SJCRH30 (cell line): ENCODE data around the gene NRF1. TPM values are rescaled to one million over a fixed set of nuclear protein-coding genes. Genes with fewer than 3 reads are reported as not detected.
"Not testable (repeated sequence)": the region's sequence is repeated elsewhere in the genome, so short reads cannot be mapped to it uniquely, and the experiment has no call there.

Experiments
- DNase-seq, 2 experiments: peaks; one replicate each; pipeline ENCODE4 v3.0.0-alpha.2; 2015 to 2020
- H3K27ac ChIP-seq: fragments of 250-450 bp; sonication (Bioruptor Pico); 2 replicates; pipeline ENCODE4 v1.5.1; 2020; ENCODE audit warnings: mild to moderate bottlenecking, moderate library complexity
- H3K27me3 ChIP-seq: fragments of 250-450 bp; sonication (Bioruptor Pico); 2 replicates; pipeline ENCODE4 v1.5.1; 2020; ENCODE audit warnings: mild to moderate bottlenecking, moderate library complexity
- H3K36me3 ChIP-seq: fragments of 250-450 bp; sonication (Bioruptor Pico); 2 replicates; pipeline ENCODE4 v1.5.1; 2020; ENCODE audit warnings: mild to moderate bottlenecking, moderate library complexity
- H3K4me1 ChIP-seq: fragments of 250-450 bp; sonication (Bioruptor Pico); 2 replicates; pipeline ENCODE4 v1.5.1; 2020; ENCODE audit warnings: mild to moderate bottlenecking, moderate library complexity
- H3K4me3 ChIP-seq: fragments of 250-450 bp; sonication (Bioruptor Pico); 2 replicates; pipeline ENCODE4 v1.5.1; 2020; ENCODE audit warnings: mild to moderate bottlenecking, moderate library complexity
- H3K9me3 ChIP-seq: fragments of 250-450 bp; sonication (Bioruptor Pico); replicated peaks from 2 replicates; pipeline ENCODE4 v1.5.1; 2020; ENCODE audit warnings: mild to moderate bottlenecking, moderate library complexity
- total RNA-seq: library from RNA; depleted of rRNA; stranded (reverse); fragments of >200 nt; shearing (Covaris generic); gene quantifications from 2 replicates; pipeline ENCODE4 v1.2.3, GENCODE V29; 2014; rRNA removed

The NRF1 gene
- total RNA-seq, result 11.8 and 14.0 TPM in 2 replicates

GRCh38 chr7:129611246-129612111, at the start of gene NRF1:
Gene NRF1, plus strand, starts transcription at chr7:129611720. Its CDS starts 45,632 bp downstream, at chr7:129657352.
- H3K27me3 ChIP-seq, result no peaks in the 10 kb centered on the region
- peaks cover 14% of the 10 kb centered on the region for H3K4me1 ChIP-seq
- H3K4me3 ChIP-seq, result peak within 1 kb of the TSS; percentile 95
- peak; percentile 91 to 94 for DNase-seq
- H3K27ac ChIP-seq, result peak within 1 kb of the TSS; percentile 90
- H3K36me3 ChIP-seq, result no peaks in the 10 kb centered on the region
- no peaks in the 10 kb centered on the region for H3K9me3 ChIP-seq

- H3K4me3 ChIP-seq, H3K4me1 ChIP-seq, H3K27me3 ChIP-seq, H3K27ac ChIP-seq, DNase-seq, H3K9me3 ChIP-seq, H3K36me3 ChIP-seq: not testable (repeated sequence)
Measured at GRCh38 chr7:129566323-129566722, 45.2 kb upstream of the NRF1 start.

- no peak for DNase-seq
- H3K4me3 ChIP-seq, result no peak overlapping the region
Measured at GRCh38 chr7:129567377-129567776, 44.1 kb upstream of the NRF1 start.

GRCh38 chr7:129568240-129568639, 43.3 kb upstream of the NRF1 start:
- DNase-seq, result no peak
- Histone ChIP-seq H3K36me3 (no peaks in the 10 kb centered on the region), H3K27ac (no peak overlapping the region), H3K4me3 (no peak overlapping the region), H3K9me3 (peaks cover 4% of the 10 kb centered on the region; the same call in 1 of the 2 replicates), H3K27me3 (no peaks in the 10 kb centered on the region), H3K4me1 (peaks cover 14% of the 10 kb centered on the region)

More at GRCh38 chr7:129567377-129567776, 44.1 kb upstream of the NRF1 start:
- Histone ChIP-seq H3K36me3 (no peaks in the 10 kb centered on the region), H3K4me1 (peaks cover 10% of the 10 kb centered on the region), H3K27ac (no peak overlapping the region), H3K9me3 (peaks cover 4% of the 10 kb centered on the region; the same call in 1 of the 2 replicates), H3K27me3 (no peaks in the 10 kb centered on the region)

GRCh38 chr7:129569326-129569725, 42.2 kb upstream of the NRF1 start:
- H3K27me3 ChIP-seq, result no peaks in the 10 kb centered on the region
- no peak for DNase-seq
- peak overlapping the region; percentile 60 for H3K27ac ChIP-seq
- no peaks in the 10 kb centered on the region for H3K36me3 ChIP-seq
- peaks cover 4% of the 10 kb centered on the region; the same call in 1 of the 2 replicates for H3K9me3 ChIP-seq
- H3K4me1 ChIP-seq, result peaks cover 22% of the 10 kb centered on the region
- H3K4me3 ChIP-seq, result no peak overlapping the region

- Histone ChIP-seq H3K27me3 (no peaks in the 10 kb centered on the region), H3K27ac (peak overlapping the region; percentile 60), H3K4me3 (no peak overlapping the region), H3K36me3 (no peaks in the 10 kb centered on the region), H3K9me3 (peaks cover 4% of the 10 kb centered on the region; the same call in 1 of the 2 replicates), H3K4me1 (peaks cover 25% of the 10 kb centered on the region)
- peak; percentile 78 to 86 for DNase-seq
Measured at GRCh38 chr7:129569811-129570215, 41.7 kb upstream of the NRF1 start.

- Histone ChIP-seq H3K27ac (no peak overlapping the region), H3K36me3 (no peaks in the 10 kb centered on the region), H3K4me1 (peaks cover 30% of the 10 kb centered on the region), H3K27me3 (no peaks in the 10 kb centered on the region), H3K9me3 (peaks cover 4% of the 10 kb centered on the region; the same call in 1 of the 2 replicates), H3K4me3 (no peak overlapping the region)
- no peak for DNase-seq
Measured at GRCh38 chr7:129571201-129571600, 40.3 kb upstream of the NRF1 start.

- Histone ChIP-seq H3K27me3 (no peaks in the 10 kb centered on the region), H3K9me3 (peaks cover 4% of the 10 kb centered on the region; the same call in 1 of the 2 replicates), H3K36me3 (no peaks in the 10 kb centered on the region), H3K4me1 (peaks cover 30% of the 10 kb centered on the region), H3K4me3 (no peak overlapping the region), H3K27ac (no peak overlapping the region)
- DNase-seq, result no peak
Measured at GRCh38 chr7:129572205-129572604, 39.3 kb upstream of the NRF1 start.

GRCh38 chr7:129574487-129574886, 37.0 kb upstream of the NRF1 start:
- DNase-seq, result peak; percentile 93 to 97
- H3K4me3 ChIP-seq, result peak overlapping the region; percentile 16; the same call in 1 of the 2 replicates
- peak overlapping the region; percentile 92 for H3K27ac ChIP-seq
- H3K36me3 ChIP-seq, result no peaks in the 10 kb centered on the region
- peaks cover 28% of the 10 kb centered on the region for H3K4me1 ChIP-seq
- H3K9me3 ChIP-seq, result peaks cover 7% of the 10 kb centered on the region
- no peaks in the 10 kb centered on the region for H3K27me3 ChIP-seq

- Histone ChIP-seq H3K9me3 (peaks cover 7% of the 10 kb centered on the region), H3K27ac (no peak overlapping the region), H3K27me3 (no peaks in the 10 kb centered on the region), H3K4me3 (no peak overlapping the region), H3K4me1 (peaks cover 20% of the 10 kb centered on the region), H3K36me3 (no peaks in the 10 kb centered on the region)
- no peak for DNase-seq
Measured at GRCh38 chr7:129575699-129576098, 35.8 kb upstream of the NRF1 start.

GRCh38 chr7:129576138-129576537, 35.4 kb upstream of the NRF1 start:
- no peak overlapping the region for H3K27ac ChIP-seq
- H3K4me1 ChIP-seq, result peaks cover 20% of the 10 kb centered on the region
- no peak overlapping the region for H3K4me3 ChIP-seq
- DNase-seq, result no peak
- no peaks in the 10 kb centered on the region for H3K27me3 ChIP-seq
- peaks cover 7% of the 10 kb centered on the region for H3K9me3 ChIP-seq
- H3K36me3 ChIP-seq, result no peaks in the 10 kb centered on the region

- DNase-seq, result no peak
- no peaks in the 10 kb centered on the region for H3K36me3 ChIP-seq
- H3K27me3 ChIP-seq, result no peaks in the 10 kb centered on the region
- no peak overlapping the region for H3K27ac ChIP-seq
- H3K9me3 ChIP-seq, result peaks cover 7% of the 10 kb centered on the region
- no peak overlapping the region for H3K4me3 ChIP-seq
- peaks cover 13% of the 10 kb centered on the region for H3K4me1 ChIP-seq
Measured at GRCh38 chr7:129578829-129579228, 32.7 kb upstream of the NRF1 start.

GRCh38 chr7:129586179-129586578, 25.3 kb upstream of the NRF1 start:
- H3K9me3 ChIP-seq, result peaks cover 27% of the 10 kb centered on the region
- H3K4me3 ChIP-seq, H3K27me3 ChIP-seq, H3K27ac ChIP-seq, DNase-seq, H3K36me3 ChIP-seq, H3K4me1 ChIP-seq: not testable (repeated sequence)

- Histone ChIP-seq H3K36me3 (no peaks in the 10 kb centered on the region), H3K4me1 (no peaks in the 10 kb centered on the region), H3K4me3 (no peak overlapping the region), H3K9me3 (peaks cover 27% of the 10 kb centered on the region), H3K27ac (no peak overlapping the region), H3K27me3 (no peaks in the 10 kb centered on the region)
- DNase-seq, result no peak
Measured at GRCh38 chr7:129588268-129588667, 23.3 kb upstream of the NRF1 start.

- Histone ChIP-seq H3K4me1 (peaks cover 2% of the 10 kb centered on the region; the same call in 1 of the 2 replicates), H3K36me3 (no peaks in the 10 kb centered on the region), H3K4me3 (no peak overlapping the region), H3K9me3 (peaks cover 12% of the 10 kb centered on the region), H3K27ac (no peak overlapping the region), H3K27me3 (no peaks in the 10 kb centered on the region; the same call in 1 of the 2 replicates)
- DNase-seq, result no peak
Measured at GRCh38 chr7:129591868-129592267, 19.7 kb upstream of the NRF1 start.
